Embryonic facial prominence (tissue), 1 donor: ENCODE measurements around the gene ANKHD1.
A peak's percentile ranks its signal among the peaks of the same experiment; 100 is the strongest.

Experiments
- DNase-seq: peaks from one replicate; pipeline ENCODE4 v3.0.0-alpha.2; 2016; ENCODE audit errors: extremely low spot score

ANKHD1 gene

DNA sequence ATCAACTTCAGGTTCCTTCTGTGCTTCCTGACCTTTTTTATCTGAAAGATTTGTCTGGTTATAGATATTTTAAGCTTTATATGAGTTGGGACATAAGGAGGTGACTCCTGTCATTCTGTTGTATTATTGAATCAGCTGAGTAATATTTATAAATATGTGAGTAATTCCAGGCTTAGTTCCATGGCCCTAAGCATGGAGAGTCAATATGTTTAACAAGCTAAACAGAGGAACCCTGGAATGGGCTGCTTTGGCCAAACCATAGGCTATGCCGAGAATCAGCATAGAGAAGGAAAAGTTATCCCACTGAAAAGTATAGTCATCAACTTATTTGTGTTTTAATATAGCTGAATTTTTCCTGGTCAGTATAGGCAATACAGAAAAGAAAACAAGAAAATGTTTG is 138.6 kb downstream of the ANKHD1 start:
- DNase-seq, result no peak

DNA sequence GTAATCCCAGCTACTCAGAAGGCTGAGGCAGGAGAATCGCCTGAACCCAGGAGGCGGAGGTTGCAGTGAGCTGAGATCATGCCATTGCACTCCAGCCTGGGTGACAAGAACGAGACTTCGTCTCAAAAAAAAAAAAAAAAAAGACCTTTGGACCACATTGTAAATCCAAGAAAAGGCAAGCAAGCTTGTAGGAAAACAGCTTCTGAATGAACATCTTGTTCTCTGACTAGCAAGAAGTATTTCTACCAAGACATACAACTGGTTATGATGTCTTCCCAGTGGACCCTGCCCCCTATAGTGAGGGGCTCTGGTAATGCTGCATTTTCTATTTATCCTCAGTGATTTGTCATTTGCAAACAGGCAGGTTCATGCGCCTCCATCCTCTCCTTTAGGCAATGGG is 141.3 kb downstream of the ANKHD1 start:
- no peak for DNase-seq

DNA sequence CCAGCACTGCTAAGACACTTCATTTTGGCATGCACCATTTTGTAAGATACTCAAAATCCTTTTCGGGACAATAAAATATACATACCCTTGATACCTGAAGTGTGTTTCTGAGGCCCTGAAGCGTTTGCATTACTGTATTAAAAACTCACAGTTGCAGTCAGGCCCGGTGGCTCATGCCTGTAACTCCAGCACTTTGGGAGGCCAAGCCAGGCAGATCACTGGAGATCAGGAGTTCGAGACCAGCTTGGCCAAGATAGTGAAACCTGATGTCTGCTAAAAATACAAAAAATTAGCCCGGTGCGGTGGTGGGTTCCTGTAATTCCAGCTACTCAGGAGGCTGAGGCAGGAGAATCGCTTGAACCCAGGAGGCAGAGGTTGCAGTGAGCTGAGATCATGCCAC is 143.4 kb downstream of the ANKHD1 start:
- DNase-seq, result no peak

DNA sequence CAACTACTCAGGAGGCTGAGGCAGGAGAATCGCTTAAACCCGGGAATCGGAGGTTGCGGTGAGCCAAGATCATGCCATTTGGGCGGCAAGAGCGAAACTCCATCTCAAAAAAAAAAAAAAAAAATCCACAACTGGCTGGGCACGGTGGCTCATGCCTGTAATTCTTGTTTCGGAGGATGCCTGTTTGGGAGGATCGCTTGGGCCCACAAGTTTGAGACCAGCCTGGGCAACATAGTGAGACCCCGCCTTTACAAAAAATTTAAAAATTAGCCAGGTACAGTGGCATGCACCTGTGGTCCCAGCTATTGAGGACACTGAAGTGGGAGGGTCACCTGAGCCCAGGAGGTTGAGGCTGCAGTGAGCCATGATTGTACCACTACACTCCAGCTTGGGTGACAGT is 144.0 kb downstream of the ANKHD1 start:
- no peak for DNase-seq

- no peak for DNase-seq
Measured at GRCh38 chr5:140546851-140547507, 145.3 kb downstream of the ANKHD1 start.

DNA sequence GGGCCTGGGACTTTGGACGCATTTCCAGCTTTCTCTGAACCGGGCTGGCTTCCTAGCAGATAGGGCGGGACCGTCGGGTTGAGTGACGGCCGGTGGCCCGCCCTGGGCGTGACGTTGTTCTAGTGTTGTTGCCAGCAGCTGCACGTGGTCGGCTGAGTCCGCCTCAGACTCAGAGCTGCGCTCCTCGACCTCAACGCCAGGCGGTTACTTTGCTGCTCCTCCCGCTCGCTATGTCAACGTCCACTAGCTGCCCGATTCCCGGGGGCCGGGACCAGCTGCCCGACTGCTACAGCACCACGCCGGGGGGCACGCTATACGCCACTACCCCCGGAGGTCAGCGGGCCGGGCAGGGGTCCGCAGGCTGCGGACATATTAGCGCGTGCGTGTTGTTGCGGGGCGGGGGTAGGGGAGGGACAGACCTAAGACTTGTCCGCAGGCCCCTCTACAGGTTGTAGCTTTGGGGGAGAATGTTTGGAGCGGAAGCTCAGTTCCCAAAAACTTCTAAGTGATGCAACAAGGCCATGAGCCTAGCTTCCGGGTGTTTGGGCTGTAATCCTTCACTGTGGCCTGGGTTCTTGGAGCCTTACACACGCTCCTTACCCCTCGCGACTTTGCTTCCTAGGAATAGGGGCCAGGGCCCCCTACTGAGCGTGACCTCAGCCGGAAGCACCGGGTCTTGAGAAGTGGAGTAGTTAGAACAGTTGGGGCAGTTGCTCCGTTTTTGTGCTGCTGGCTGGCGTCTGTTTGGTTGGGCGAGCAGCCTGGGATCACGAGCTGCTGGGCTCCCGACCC is 146.1 kb downstream of the ANKHD1 start, which contains the start of gene EIF4EBP3:
Gene EIF4EBP3, plus strand, starts transcription at position 155 of the 792 bp plus-strand sequence. Its CDS starts 76 bp downstream, at position 231.
- DNase-seq, result peak; percentile 86

DNA sequence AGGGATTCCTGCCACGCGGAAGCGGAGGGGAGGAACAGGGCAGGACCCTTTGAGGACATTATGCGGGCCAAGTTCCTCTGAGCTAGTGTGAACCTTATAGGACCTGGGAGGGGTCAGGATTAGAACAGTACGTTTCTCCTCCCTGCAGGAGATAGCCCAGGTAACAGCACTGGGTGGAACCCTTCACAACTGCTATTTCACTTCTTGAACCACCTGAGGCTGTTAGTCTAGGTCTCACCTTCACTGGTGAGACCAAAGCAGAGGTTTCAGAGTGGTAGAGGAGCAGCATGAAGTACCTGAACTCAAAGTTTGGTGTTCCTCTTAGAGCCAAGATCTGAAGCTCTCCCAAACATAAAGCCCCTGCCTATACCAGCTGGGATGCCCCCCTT is 146.7 kb downstream of the ANKHD1 start:
- no peak for DNase-seq

DNA sequence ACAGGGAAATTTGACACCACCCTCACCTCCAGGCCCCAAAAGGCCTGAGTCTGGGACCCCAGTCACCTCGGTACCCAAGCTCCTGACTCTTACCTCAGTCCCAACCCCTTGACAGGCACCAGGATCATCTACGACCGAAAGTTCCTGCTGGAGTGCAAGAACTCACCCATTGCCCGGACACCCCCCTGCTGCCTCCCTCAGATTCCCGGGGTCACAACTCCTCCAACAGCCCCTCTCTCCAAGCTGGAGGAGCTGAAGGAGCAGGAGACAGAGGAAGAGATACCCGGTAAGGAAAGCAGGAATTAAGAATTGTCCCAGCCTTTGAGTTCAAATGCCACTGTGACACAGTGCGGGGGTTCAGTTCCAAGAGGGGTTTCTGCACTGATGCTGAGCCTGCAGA is 147.2 kb downstream of the ANKHD1 start:
- no peak for DNase-seq

DNA sequence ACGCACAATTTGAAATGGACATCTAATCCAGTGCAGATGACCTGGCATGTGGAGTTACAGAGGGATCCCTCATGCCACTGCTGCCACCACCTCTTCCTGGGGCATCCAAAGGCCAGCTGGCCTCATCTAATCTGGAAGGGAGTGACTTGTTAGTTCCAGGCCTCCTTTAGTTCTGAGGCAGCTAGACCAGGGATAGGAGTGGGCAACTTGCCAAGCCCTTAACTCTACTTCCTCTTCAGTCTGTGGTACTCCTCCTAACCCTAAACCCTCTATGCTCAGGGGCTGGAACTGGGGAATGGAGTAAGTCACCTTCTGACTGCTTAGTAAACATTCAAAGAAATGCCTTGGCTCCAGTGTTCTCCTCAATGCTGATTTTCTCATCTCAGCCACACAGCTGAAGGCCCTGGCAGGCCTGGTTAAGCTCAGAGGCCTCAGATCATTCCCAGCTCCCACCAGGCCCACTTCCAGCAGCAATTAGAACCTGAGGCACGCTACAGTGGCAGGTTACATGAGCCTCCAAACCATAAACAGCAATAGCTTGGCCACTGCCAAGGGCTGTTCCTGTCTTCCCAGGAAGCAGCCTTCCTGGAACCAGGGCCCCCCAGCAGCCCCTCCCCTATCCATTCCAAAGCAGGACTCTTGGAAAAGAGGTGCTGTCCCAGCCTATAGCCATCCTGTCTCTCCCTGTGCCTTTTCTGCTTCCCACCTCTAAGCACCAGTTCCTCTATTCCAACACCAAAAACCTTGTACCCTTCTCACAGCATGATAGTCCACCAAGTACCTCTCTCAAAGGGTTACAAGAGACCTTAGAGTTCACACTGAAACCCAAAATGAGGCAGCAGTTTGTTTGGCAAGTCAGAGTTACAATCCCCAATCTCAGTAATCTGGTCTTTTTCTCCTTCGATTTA is 147.9 kb downstream of the ANKHD1 start:
- DNase-seq, result no peak

DNA sequence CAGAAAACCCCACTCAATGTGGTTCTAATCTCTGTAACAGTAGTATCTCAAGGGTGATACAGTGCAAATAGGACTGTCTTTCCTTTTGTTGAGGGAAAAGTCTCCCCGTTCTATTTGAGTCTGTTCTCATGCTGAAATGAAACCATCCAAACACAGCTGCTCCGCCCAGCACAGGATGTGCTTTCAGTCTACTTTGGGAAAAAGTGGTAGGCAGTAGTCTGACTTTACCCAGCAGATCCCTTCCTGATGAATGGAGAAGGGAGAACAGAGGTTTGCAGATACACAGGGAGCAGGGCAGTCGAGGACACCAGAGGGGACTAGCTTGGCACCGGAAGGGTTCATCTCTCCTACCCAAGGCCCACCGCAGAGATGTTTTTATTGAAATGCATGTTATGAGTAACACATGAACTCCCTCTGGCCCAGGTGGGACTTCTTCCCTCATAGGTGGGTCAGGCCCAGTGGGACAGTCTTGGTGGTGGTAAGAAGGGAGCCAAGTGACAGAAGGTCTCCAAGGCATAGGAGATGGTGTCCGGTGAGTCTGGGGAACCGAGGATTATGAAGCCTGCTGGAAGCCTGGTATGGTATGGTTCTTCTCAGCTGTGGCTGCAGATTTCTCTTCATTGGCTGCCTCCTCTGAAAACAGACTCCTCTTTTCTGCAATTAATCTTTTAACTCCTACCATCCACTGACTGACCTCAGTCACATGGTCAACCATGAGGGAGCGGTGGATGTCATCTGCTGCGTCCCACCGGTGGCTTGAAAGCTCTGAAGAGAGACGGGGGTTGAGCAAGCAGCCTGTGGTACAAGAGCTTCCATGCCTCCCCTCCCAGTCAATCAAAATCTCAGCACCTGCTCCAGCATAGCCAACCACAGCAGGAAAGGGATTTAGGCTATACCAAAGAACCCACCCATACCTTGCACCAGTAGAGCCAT is 148.8 kb downstream of the ANKHD1 start:
- no peak for DNase-seq

DNA sequence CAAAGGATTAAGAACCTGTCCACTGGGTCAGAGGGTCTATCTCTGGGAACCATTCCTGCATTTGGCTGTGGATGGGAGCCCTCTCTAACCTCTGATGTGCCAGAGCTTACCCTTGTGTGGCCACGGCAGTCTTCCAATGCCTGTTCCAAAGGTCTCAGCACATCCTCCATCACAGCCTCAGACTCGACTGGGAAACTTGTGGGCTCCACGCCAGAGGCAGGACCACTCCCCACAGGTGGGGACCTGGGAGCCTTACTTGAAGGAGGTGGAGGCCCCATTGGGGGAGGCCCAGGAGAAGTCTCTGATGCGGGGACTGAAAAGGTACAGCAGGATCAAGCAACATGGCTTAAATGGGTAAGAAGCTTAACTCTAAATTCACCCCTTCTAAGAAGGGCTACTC is 150.2 kb downstream of the ANKHD1 start:
- no peak for DNase-seq

DNA sequence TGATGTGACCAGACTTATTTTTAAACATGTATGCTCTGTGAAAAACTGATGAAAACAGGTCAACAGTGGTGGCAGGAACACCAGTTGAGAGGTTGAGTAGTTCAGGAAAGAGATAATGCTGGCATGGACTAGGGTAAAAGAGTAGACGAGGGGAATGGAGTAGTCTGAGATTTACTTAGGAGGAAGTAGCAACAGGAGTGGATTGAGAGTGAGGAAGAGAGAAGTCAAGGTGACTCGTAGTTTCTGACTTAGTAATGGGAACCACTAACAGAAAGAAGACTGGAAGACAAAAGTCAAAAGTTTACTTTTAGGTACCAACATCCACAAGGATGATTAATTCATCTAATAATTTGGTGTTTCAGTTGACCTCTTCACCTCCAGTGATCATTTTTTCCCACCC is 152.0 kb downstream of the ANKHD1 start:
- DNase-seq, result no peak

DNA sequence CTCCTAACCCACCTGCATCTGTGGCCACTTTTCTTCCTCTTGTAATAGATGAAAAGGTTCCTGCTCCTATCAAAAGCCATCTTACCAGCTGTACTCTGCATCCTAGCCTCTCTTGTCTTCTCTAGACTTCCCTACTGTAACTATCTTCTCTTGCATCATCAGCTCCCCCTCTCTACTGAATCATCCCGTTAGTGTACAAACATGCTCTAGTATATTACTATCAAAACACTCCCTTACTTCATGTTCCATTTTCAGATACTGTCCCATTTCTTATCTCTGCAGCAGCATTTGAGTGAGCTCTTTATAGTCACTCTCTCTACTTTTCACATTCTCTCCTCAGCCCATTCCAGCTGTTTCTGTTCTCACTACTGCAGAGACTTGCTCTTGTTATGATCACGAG is 152.8 kb downstream of the ANKHD1 start:
- DNase-seq, result no peak

DNA sequence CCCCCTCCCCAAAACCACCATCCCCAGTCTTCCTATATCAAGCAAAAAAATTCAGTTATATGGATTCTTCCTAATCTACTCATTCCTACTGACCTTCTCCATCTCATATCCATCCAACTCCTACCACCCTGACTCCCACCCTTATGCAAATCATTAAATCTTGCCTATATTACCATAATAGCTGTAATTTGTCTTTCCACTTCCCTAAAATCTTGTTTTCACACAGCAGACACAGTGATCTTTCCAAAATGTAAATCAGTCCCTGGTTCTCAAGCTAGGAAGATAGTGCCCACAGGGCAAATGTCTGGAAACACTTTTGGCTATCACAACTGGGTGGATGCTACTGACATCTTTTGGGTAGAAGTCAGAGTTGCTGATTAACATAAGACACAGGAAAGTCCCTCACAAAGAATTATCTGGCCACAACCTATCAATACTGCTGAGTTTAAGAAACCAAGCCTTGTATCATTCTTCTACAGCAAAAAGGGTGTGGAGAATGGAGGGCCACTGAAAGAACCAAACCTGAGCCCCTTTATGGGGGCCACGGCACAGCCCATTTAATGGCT is 154.2 kb downstream of the ANKHD1 start:
- no peak for DNase-seq

- DNase-seq, result no peak
Measured at GRCh38 chr5:140556438-140556837, 154.8 kb downstream of the ANKHD1 start.

GRCh38 chr5:140557136-140557805 is 155.6 kb downstream of the ANKHD1 start, which contains the start of gene SRA1:
TSS of gene SRA1 (minus strand) at chr5:140557473. CDS start at chr5:140557452, 21 bp downstream.
- peak; percentile 67 for DNase-seq

DNA sequence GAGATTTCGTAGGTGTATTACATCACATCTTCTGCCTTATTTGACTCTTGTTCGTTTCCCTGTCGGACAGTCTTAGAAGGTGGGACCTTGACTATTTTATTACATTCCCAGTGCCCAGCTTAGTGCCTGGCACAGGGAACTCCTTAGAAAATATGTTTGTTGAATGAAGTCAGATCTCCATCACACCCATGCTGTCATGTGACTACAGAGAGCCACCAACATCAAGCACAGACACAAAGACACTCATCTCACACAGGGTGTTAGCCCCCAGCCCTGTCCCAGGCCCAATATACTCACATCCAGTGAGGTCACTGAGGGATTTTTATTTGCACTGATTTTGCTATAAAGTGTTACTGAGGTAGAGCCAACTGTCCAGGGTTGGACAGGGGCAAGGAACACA is 156.3 kb downstream of the ANKHD1 start:
- DNase-seq, result no peak

- no peak for DNase-seq
Measured at GRCh38 chr5:140558542-140558941, 156.9 kb downstream of the ANKHD1 start.

GRCh38 chr5:140560227-140560626 is 158.6 kb downstream of the ANKHD1 start:
- no peak for DNase-seq
